Measurements from ENCODE around the gene VPS4A. TPM values are rescaled to one million over a fixed set of nuclear protein-coding genes. Genes with fewer than 3 reads are reported as not detected.

The VPS4A gene
- total and polyA plus RNA-seq, 2 of the 8 experiments (the other 6 are each of a cell fraction or from before 2014, with no cell fraction given), result 14.1 to 24.1 TPM

DNA sequence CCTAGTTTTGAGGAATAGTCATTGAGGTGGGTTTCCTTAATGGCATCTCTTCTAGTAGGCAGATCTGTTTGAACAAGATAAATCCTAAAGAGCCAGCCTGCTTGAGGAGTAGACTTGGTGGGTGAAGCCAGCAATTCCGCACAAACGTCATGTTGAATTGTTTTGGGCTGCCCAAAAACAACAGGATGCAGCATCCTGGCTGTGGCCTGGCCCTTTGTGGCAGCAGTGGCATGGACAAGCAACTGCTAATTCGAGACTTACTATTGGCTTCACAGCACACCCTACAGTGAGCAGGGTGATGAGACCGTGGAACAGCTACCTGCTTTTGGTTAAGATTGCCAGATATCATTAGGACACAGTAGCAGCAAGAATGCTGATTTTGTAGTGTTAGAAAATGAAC, 9.3 kb upstream of the VPS4A start:
- Histone ChIP-seq H2AFZ (ENCODE audit: low read length) (no peak overlapping the region), H3K4ac (replicated peaks; ENCODE audit: insufficient read length, low read depth, low read length) (no peak overlapping the region), H3K4me2 (ENCODE audit: insufficient read depth in 1 of 2, low read depth in 2 of 2, low read length in 2 of 2) (no peak overlapping the region), H2BK12ac (ENCODE audit: low read depth, low read length) (no peak overlapping the region), H4K91ac (replicated peaks; ENCODE audit: insufficient read length, low read length) (no peak overlapping the region), H2AK5ac (ENCODE audit: low read depth, low read length) (no peak overlapping the region), H3K27ac (ENCODE audit: low read depth, low read length) (no peak overlapping the region), H3K23ac (ENCODE audit: insufficient read length) (no peak overlapping the region), H3K4me1 (replicated peaks in 1 of 4; ENCODE audit: control insufficient read depth in 3 of 4, insufficient read depth in 4 of 4, low read length in 3 of 4) (no peaks in the 10 kb centered on the region), H4K5ac (ENCODE audit: insufficient read length, low read depth, low read length) (no peak overlapping the region), H3K14ac (ENCODE audit: insufficient read length) (no peak overlapping the region), H2BK120ac (replicated peaks; ENCODE audit: low read depth, low read length) (no peak overlapping the region), H3K79me2 (ENCODE audit: control insufficient read depth in 1 of 2, insufficient read depth in 2 of 2, low read length in 2 of 2) (no peaks in the 10 kb centered on the region), H2BK5ac (ENCODE audit: low read depth, low read length) (no peak overlapping the region), H3K27me3 (replicated peaks in 1 of 4; ENCODE audit: control insufficient read depth in 3 of 4, extremely low read depth in 1 of 4, insufficient read depth in 3 of 4, low read length in 3 of 4) (no peaks in the 10 kb centered on the region), H3K9ac (replicated peaks in 1 of 4; ENCODE audit: extremely low read depth in 1 of 4, low read depth in 3 of 4, low read length in 3 of 4) (no peak overlapping the region), H4K20me1 (replicated peaks in 1 of 2; ENCODE audit: control insufficient read depth in 1 of 2, insufficient read depth in 2 of 2, low read length in 2 of 2) (no peaks in the 10 kb centered on the region), H2BK20ac (ENCODE audit: low read length) (no peak overlapping the region), H3K18ac (ENCODE audit: extremely low read depth, low read length) (no peak overlapping the region), H2BK15ac (ENCODE audit: low read length) (no peak overlapping the region), H3K79me1 (ENCODE audit: low read depth, low read length) (no peaks in the 10 kb centered on the region), H3K36me3 (ENCODE audit: control insufficient read depth in 2 of 4, insufficient read depth in 4 of 4, low read length in 3 of 4) (peaks cover 0 to 15% (median 6%) of the 10 kb centered on the region in 4 experiments; a peak in 4 of 8 replicates), H3K9me3 (ENCODE audit: insufficient read depth in 2 of 2, low read depth in 1 of 2, low read length in 1 of 2) (no peaks in the 10 kb centered on the region), H4K8ac (ENCODE audit: extremely low read depth, insufficient read depth, low read length) (no peak overlapping the region), H3K23me2 (ENCODE audit: low read depth, low read length) (no peaks in the 10 kb centered on the region), H3K56ac (replicated peaks; ENCODE audit: insufficient read length, low read depth, low read length) (no peak overlapping the region), H3K4me3 (ENCODE audit: extremely low read depth in 1 of 4, insufficient read depth in 2 of 4, low read depth in 3 of 4, low read length in 4 of 4) (no peak overlapping the region)
- WGBS, 2 experiments (ENCODE audit: extremely low coverage in 1 of 2, insufficient coverage in 1 of 2, insufficient read length in 1 of 2, insufficient replicate concordance in 2 of 2, low coverage in 1 of 2, low lambda C conversion rate in 2 of 2, missing lambda C conversion rate in 1 of 2), result 95% methylated on average over 4 of the region's 4 CpGs; no CpG with 5 or more reads in 1 of the 2 experiments
- TF ChIP-seq GABPA (IDR thresholded peaks at IDR 0.05; ENCODE audit: borderline replicate concordance, insufficient read depth, low read length) (no peak), TEAD4 (IDR thresholded peaks at IDR 0.05; ENCODE audit: low read depth, low read length) (no peak), SIRT6 (IDR thresholded peaks at IDR 0.05; ENCODE audit: low read length) (no peak), SUZ12 (IDR thresholded peaks at IDR 0.05; ENCODE audit: low read length) (no peak), CEBPB (IDR thresholded peaks at IDR 0.05; ENCODE audit: low read depth, low read length) (no peak), FOSL1 (IDR thresholded peaks at IDR 0.05; ENCODE audit: insufficient read depth, low read depth, low read length) (no peak)
- TF ChIP-seq, protein P1, sequence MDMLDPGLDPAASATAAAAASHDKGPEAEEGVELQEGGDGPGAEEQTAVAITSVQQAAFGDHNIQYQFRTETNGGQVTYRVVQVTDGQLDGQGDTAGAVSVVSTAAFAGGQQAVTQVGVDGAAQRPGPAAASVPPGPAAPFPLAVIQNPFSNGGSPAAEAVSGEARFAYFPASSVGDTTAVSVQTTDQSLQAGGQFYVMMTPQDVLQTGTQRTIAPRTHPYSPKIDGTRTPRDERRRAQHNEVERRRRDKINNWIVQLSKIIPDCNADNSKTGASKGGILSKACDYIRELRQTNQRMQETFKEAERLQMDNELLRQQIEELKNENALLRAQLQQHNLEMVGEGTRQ (IDR thresholded peaks at IDR 0.05; ENCODE audit: low read length), result no peak
- no peak for FAIRE-seq
- no peak for DNase-seq (ENCODE audit: low read depth in 1 of 2, low spot score in 2 of 2)
- CTCF ChIA-PET (ENCODE audit: partially characterized antibody), result interaction anchor here (1.2 to 1.7 kb wide), 2 partner anchors 14 to 143 kb away, joined by 3 to 6 read pairs; no protein-coding TSS in a partner anchor
- POLR2A ChIA-PET (ENCODE audit: partially characterized antibody), result interaction anchor here (1.1 to 1.7 kb wide), 2 partner anchors 8 to 169 kb away, joined by 3 read pairs; no protein-coding TSS in a partner anchor

Measured in H1 (cell line).